ENCODE measurements around the gene ADAM20. TPM values are rescaled to one million over a fixed set of nuclear protein-coding genes. Genes with fewer than 3 reads are reported as not detected.
"Not testable (repeated sequence)": the region's sequence is repeated elsewhere in the genome, so short reads cannot be mapped to it uniquely, and the experiment has no call there.

The ADAM20 gene
- total and polyA plus RNA-seq, 4 donors, result 0.21 to 4.0 (median 1.0) TPM

- Histone ChIP-seq H3K27me3 (ENCODE audit: control insufficient read depth, insufficient read depth, low read length) (no peaks in the 10 kb centered on the region), H3K4me1 (ENCODE audit: control insufficient read depth, insufficient read depth, low read length) (no peaks in the 10 kb centered on the region), H3K27ac (ENCODE audit: low read depth, low read length) (no peak overlapping the region), H3K4me3 (ENCODE audit: low read depth, low read length) (no peak overlapping the region), H3K9me3 (ENCODE audit: control insufficient read depth, insufficient read depth, low read length) (no peaks in the 10 kb centered on the region), H3K36me3 (ENCODE audit: control insufficient read depth, insufficient read depth, low read length) (no peaks in the 10 kb centered on the region)
- DNase-seq (ENCODE audit: low read depth in 4 of 6, low spot score in 6 of 6), result no peak
- WGBS (ENCODE audit: insufficient coverage), result 100% methylated on average over 1 of the region's 1 CpG
These were observed 2.0 kb upstream of the ADAM20 start for GRCh38 chr14:70536830-70537229.

- H3K36me3 ChIP-seq (ENCODE audit: control insufficient read depth, insufficient read depth, low read length), result no peaks in the 10 kb centered on the region
- H3K4me1 ChIP-seq (ENCODE audit: control insufficient read depth, insufficient read depth, low read length), result no peaks in the 10 kb centered on the region
- no peaks in the 10 kb centered on the region for H3K9me3 ChIP-seq (ENCODE audit: control insufficient read depth, insufficient read depth, low read length)
- DNase-seq (ENCODE audit: low read depth in 4 of 6, low spot score in 6 of 6), result no peak
- no peaks in the 10 kb centered on the region for H3K27me3 ChIP-seq (ENCODE audit: control insufficient read depth, insufficient read depth, low read length)
- no peak overlapping the region for H3K4me3 ChIP-seq (ENCODE audit: low read depth, low read length)
- no peak overlapping the region for H3K27ac ChIP-seq (ENCODE audit: low read depth, low read length)
- WGBS (ENCODE audit: insufficient coverage), result no CpG with 5 or more reads among the region's 2 CpGs
These were observed 4.4 kb downstream of the ADAM20 start for GRCh38 chr14:70530417-70530816.

- Histone ChIP-seq H3K27ac (ENCODE audit: low read depth, low read length) (no peak overlapping the region), H3K4me1 (ENCODE audit: control insufficient read depth, insufficient read depth, low read length) (no peaks in the 10 kb centered on the region), H3K4me3 (ENCODE audit: low read depth, low read length) (no peak overlapping the region), H3K36me3 (ENCODE audit: control insufficient read depth, insufficient read depth, low read length) (no peaks in the 10 kb centered on the region), H3K27me3 (ENCODE audit: control insufficient read depth, insufficient read depth, low read length) (no peaks in the 10 kb centered on the region), H3K9me3 (ENCODE audit: control insufficient read depth, insufficient read depth, low read length) (no peaks in the 10 kb centered on the region)
- DNase-seq (ENCODE audit: low read depth in 4 of 6, low spot score in 6 of 6), result no peak
- WGBS (ENCODE audit: insufficient coverage), result 93% methylated on average over 2 of the region's 2 CpGs
These were observed 7.2 kb downstream of the ADAM20 start for GRCh38 chr14:70527501-70528105.

GRCh38 chr14:70525691-70526090 is 9.1 kb downstream of the ADAM20 start:
- DNase-seq (ENCODE audit: low read depth in 4 of 6, low spot score in 6 of 6), result no peak
- Histone ChIP-seq H3K27ac (ENCODE audit: low read depth, low read length) (no peak overlapping the region), H3K27me3 (ENCODE audit: control insufficient read depth, insufficient read depth, low read length) (no peaks in the 10 kb centered on the region), H3K4me3 (ENCODE audit: low read depth, low read length) (no peak overlapping the region), H3K4me1 (ENCODE audit: control insufficient read depth, insufficient read depth, low read length) (no peaks in the 10 kb centered on the region), H3K36me3 (ENCODE audit: control insufficient read depth, insufficient read depth, low read length) (no peaks in the 10 kb centered on the region), H3K9me3 (ENCODE audit: control insufficient read depth, insufficient read depth, low read length) (no peaks in the 10 kb centered on the region)

GRCh38 chr14:70515811-70516210 is 19.0 kb downstream of the ADAM20 start:
- Histone ChIP-seq H3K9me3 (ENCODE audit: control insufficient read depth, insufficient read depth, low read length) (peaks cover 6% of the 10 kb centered on the region), H3K27me3 (ENCODE audit: control insufficient read depth, insufficient read depth, low read length) (no peaks in the 10 kb centered on the region), H3K4me3 (ENCODE audit: low read depth, low read length) (no peak overlapping the region), H3K4me1 (ENCODE audit: control insufficient read depth, insufficient read depth, low read length) (no peaks in the 10 kb centered on the region), H3K27ac (ENCODE audit: low read depth, low read length) (no peak overlapping the region), H3K36me3 (ENCODE audit: control insufficient read depth, insufficient read depth, low read length) (no peaks in the 10 kb centered on the region)
- no peak for DNase-seq (ENCODE audit: low read depth in 4 of 6, low spot score in 6 of 6)
- WGBS (ENCODE audit: insufficient coverage), result no CpG with 5 or more reads among the region's 3 CpGs

GRCh38 chr14:70514168-70515069 is 20.4 kb downstream of the ADAM20 start:
- Histone ChIP-seq H3K4me1 (ENCODE audit: control insufficient read depth, insufficient read depth, low read length) (no peaks in the 10 kb centered on the region), H3K36me3 (ENCODE audit: control insufficient read depth, insufficient read depth, low read length) (no peaks in the 10 kb centered on the region), H3K27ac (ENCODE audit: low read depth, low read length) (no peak overlapping the region), H3K9me3 (ENCODE audit: control insufficient read depth, insufficient read depth, low read length) (peaks cover 7% of the 10 kb centered on the region), H3K4me3 (ENCODE audit: low read depth, low read length) (no peak overlapping the region), H3K27me3 (ENCODE audit: control insufficient read depth, insufficient read depth, low read length) (no peaks in the 10 kb centered on the region)
- 80% methylated on average over 1 of the region's 4 CpGs for WGBS (ENCODE audit: insufficient coverage)
- no peak for DNase-seq (ENCODE audit: low read depth in 4 of 6, low spot score in 6 of 6)

- H3K36me3 ChIP-seq (ENCODE audit: control insufficient read depth, insufficient read depth, low read length), result no peaks in the 10 kb centered on the region
- no peaks in the 10 kb centered on the region for H3K27me3 ChIP-seq (ENCODE audit: control insufficient read depth, insufficient read depth, low read length)
- H3K4me1 ChIP-seq (ENCODE audit: control insufficient read depth, insufficient read depth, low read length), result no peaks in the 10 kb centered on the region
- DNase-seq (ENCODE audit: low read depth in 4 of 6, low spot score in 6 of 6), result no peak
- no peak overlapping the region for H3K27ac ChIP-seq (ENCODE audit: low read depth, low read length)
- H3K9me3 ChIP-seq (ENCODE audit: control insufficient read depth, insufficient read depth, low read length), result peaks cover 11% of the 10 kb centered on the region
- no peak overlapping the region for H3K4me3 ChIP-seq (ENCODE audit: low read depth, low read length)
These were observed 36.6 kb downstream of the ADAM20 start for GRCh38 chr14:70498191-70498590.

GRCh38 chr14:70489579-70490200 is 45.1 kb downstream of the ADAM20 start:
- no CpG with 5 or more reads among the region's 3 CpGs for WGBS (ENCODE audit: insufficient coverage)
- H3K36me3 ChIP-seq (ENCODE audit: control insufficient read depth, insufficient read depth, low read length), result no peaks in the 10 kb centered on the region
- no peak for DNase-seq (ENCODE audit: low read depth in 4 of 6, low spot score in 6 of 6)
- no peak overlapping the region for H3K27ac ChIP-seq (ENCODE audit: low read depth, low read length)
- H3K4me1 ChIP-seq (ENCODE audit: control insufficient read depth, insufficient read depth, low read length), result no peaks in the 10 kb centered on the region
- no peak overlapping the region for H3K4me3 ChIP-seq (ENCODE audit: low read depth, low read length)
- peaks cover 22% of the 10 kb centered on the region for H3K9me3 ChIP-seq (ENCODE audit: control insufficient read depth, insufficient read depth, low read length)
- H3K27me3 ChIP-seq (ENCODE audit: control insufficient read depth, insufficient read depth, low read length), result no peaks in the 10 kb centered on the region

- H3K9me3 ChIP-seq (ENCODE audit: control insufficient read depth, insufficient read depth, low read length); DNase-seq (ENCODE audit: low read depth in 4 of 6, low spot score in 6 of 6); H3K4me3 ChIP-seq (ENCODE audit: low read depth, low read length); H3K27me3 ChIP-seq (ENCODE audit: control insufficient read depth, insufficient read depth, low read length); H3K36me3 ChIP-seq (ENCODE audit: control insufficient read depth, insufficient read depth, low read length); H3K4me1 ChIP-seq (ENCODE audit: control insufficient read depth, insufficient read depth, low read length); H3K27ac ChIP-seq (ENCODE audit: low read depth, low read length): not testable (repeated sequence)
- 89% methylated on average over 31 of the region's 57 CpGs for WGBS (ENCODE audit: insufficient coverage)
These were observed 57.3 kb downstream of the ADAM20 start for GRCh38 chr14:70477356-70478105.
